GM21515 (cell line): Measurements from ENCODE around the gene HTR1B.

Source experiments
- ATAC-seq: cut with Tn5 transposase; IDR thresholded peaks from one replicate; pipeline ENCODE4 v1.9.1; 2021; ENCODE audit not compliant: unreplicated experiment

The HTR1B gene

DNA sequence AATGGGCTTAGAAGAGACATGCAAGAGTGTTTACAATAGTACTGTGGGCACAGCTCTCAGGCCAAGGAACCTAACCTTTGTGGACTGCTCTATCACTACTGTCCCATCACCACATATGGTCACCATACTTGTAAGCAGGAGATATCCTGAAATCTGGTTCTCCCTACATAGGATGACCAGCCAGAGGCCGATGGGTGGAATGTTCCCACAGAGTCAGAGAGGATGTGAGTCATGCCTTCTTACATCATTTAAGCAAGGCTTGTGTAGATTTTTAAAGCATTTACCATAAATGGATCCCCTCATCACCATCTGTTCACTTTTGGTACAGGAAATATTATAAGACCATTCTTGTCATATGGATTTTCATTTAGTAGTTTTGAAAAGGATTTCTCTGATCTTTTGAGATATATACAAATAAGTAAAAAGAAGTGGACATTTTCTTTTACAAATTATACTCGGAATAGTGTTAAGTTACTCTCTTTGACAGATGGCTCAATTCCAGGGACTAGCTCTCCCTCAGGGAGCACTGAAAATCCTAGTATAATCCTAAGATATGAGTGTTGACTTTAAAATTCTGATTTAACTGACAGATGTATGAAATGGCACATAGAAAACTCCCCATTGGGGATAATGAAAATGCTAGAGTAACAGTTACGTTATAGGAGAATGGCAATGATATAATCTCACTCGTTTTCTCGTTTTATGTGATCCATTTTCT lies 6.6 kb downstream of the HTR1B start:
- ATAC-seq: no peak

- ATAC-seq: no peak
These were observed 8.0 kb downstream of the HTR1B start for GRCh38 chr6:77455271-77455670.

GRCh38 chr6:77454386-77454785 lies 8.9 kb downstream of the HTR1B start:
- ATAC-seq: no peak

- ATAC-seq: no peak
These were observed 11.8 kb downstream of the HTR1B start for GRCh38 chr6:77451466-77451865.

DNA sequence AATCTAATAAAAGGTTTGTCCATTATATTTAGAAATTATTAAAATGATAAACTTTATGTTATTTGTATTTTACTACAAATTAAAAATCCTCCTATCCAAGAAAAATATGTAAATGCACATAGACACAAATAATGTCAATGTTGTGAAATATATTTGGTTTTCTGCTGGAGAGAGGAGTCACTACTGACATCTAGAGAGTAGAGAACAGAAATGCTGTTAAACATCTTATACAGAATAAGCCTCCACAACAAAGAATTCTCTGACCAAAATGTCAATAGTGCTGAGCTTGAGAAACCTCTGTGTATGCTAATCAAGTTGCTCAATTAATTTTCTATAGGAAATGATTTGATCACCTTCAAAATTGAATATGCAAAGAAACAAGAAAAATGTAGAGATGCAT lies 12.4 kb downstream of the HTR1B start:
- ATAC-seq: no peak

- no peak for ATAC-seq
These were observed 14.7 kb downstream of the HTR1B start for GRCh38 chr6:77448546-77448945.

DNA sequence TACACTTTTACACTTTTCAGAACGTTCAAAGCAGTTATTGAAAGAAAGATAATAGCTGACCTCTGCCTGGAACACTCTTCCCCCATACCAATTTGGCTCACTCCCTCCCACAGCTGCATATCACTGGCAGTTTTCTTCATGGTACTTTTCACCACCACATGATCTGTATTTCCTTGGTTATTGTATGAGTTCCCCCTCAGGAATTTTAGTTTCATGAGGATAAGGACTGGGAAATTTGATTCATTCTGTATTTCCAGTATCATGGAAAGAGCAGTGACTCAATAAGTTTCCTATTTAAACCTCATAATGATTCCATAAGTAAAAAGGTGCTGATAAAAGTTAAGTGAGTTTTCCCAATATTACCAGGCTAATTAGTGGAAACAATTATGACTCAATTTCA lies 16.0 kb downstream of the HTR1B start:
- ATAC-seq: no peak

GRCh38 chr6:77446249-77446648 lies 17.0 kb downstream of the HTR1B start:
- no peak for ATAC-seq

GRCh38 chr6:77445214-77445613 lies 18.1 kb downstream of the HTR1B start:
- no peak for ATAC-seq

DNA sequence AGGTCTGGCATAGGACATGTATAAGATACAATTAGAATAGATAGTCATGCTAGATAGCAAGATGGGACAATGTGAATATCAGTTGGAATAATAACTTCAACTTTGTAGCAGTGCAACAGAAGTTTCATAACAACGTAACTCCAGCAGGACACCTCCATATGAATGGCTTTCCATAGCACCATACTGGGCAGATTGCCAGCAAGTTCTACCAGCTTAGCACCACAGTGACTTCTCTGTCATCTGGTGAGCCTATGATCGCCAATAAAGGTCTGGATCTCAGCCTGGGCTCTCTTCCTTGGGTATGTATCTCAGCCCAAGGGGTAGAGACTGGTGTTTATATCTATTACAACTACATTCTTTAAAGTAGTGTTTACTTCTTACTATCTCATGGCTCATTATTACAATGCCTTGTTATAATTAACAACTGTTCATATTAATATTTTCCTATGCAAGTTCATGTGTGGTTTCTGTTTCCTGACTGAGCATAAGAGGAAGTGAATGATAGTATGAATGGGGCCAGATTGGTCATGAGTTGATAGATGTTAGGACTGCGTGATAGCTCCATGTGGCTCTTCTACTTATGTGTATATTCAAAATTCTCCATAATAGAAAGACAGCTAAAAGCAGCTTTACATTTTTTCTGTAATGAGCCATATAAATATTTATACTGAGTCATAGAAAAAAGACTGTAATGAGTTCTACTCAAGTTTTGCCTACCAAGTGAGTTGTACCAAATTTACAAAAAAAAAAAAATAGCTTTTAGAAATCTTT lies 22.9 kb downstream of the HTR1B start:
- ATAC-seq: no peak

- no peak for ATAC-seq
These were observed 29.4 kb downstream of the HTR1B start for GRCh38 chr6:77433888-77434287.

GRCh38 chr6:77430504-77430903 lies 32.8 kb downstream of the HTR1B start:
- ATAC-seq: no peak

DNA sequence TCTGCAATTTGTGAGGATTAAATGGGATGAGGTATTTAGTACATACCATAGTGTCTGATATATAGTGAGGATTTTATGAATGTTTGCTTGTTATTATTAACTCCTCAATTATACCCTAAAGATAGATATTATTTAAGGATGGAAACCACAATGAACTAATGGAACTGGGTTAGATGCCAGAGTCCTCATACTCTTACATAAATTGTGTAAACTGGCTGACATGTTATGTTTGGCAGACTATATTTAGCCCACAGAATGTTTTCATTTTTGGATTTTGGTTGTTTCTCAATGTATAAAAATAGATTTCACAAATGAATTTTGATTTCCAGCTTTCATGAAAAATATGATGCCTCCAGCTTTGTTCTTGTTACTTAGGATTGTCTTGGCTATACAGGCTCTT lies 37.6 kb downstream of the HTR1B start:
- no peak for ATAC-seq

DNA sequence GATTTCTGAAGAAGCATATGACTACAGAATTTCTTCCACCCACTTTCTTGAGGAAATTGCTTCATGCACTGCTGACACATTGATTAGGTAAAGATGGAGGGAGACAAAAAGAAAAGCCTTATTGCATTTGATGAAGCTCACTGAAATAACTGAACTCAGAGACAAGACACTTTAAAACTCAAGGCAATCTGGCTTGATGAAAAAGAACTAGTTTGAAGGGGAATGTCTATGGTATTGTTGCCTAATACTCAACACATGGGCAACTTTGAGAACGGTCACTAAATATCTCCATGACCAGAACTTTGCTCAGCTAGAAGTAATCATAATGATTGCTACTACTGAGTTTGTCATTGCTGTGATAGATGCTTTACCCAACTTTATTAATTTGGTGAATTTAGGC lies 38.1 kb downstream of the HTR1B start:
- no peak for ATAC-seq

DNA sequence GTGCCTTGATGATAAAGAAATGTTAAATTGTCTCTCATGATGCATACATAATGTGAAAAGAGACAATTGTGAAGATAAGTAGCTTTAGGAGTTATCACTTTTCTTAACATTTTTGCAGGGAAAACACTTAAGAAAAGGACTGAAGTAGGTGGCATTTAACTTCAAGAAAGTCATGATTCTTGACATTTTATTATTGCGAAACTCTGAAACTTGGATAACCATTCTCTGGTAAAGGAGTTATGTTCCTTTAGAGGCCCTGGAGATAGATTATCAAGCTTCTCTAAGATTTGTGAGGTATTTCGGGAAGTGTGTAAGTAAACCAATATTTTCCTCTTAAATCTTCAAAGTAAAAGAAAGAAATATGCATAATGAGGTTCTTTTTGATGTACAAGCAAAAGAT lies 38.5 kb downstream of the HTR1B start:
- no peak for ATAC-seq

DNA sequence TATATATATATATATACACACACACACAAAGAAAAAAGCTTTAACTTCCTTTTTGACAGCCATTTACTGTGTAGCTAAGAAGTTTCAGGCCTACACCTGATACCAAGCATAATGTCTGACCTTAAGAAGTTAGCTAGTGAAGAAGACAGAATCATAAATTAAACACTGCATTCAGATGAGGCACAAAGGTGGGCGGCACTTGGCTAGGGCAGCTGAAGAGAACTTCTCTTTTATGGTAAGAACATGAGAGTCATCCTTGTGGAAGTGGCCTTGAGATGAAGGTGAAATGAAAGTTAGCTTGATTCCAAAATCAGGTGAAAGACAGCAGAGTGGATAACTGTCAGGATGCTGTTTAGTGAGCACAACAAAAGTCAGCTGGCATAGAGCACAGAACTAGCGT lies 46.5 kb downstream of the HTR1B start:
- no peak for ATAC-seq

GRCh38 chr6:77415706-77416105 lies 47.6 kb downstream of the HTR1B start:
- no peak for ATAC-seq
